ENCODE results near the gene ISL2. TPM values are rescaled to one million over a fixed set of nuclear protein-coding genes. Genes with fewer than 3 reads are reported as not detected.

Gene ISL2
- total RNA-seq, 2 donors from 2014 or later = not detected

DNA sequence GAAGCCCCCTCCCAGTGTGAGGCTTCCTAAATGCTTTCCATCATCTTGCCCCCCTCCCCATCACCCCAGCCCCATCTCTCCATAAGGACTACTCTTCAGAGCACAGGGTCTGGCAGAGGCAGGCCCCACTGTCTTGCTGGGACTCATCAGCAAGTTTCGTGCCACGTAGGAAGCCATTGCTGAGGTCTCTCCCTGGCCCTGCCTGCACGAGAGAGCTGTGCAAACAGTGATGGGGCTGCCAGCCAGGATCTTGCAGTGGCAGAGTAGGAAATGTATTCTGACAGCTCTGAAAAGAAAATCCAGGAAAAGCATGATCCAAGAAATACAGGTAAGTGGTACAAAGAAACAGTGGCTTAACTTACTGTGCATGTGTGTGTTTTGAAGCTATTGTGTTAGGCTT lies 22.6 kb downstream of the ISL2 start:
- ATAC-seq (no peak), DNase-seq (no peak)
- intact Hi-C loops (cut with DNase I) = no loop called here

DNA sequence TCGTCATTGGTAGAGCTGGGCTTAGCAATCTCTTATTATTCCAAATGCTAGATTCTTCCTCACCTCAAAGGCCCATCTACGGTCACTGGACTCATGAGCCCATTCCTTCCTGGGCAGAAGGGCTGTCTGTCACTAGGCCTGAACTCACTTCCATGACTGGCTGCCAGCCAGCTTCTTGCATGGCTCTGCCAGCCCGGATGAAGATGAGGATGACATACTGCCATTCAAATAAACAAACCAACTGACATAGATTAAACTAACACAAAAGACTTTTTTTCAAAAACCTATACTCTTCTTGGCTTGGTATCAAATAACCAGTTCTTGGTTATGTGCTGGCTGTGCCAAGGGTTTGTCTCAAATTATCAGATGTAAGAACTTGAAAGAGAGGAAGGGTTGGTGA lies 23.8 kb downstream of the ISL2 start:
- ATAC-seq = no peak
- DNase-seq = no peak
- intact Hi-C loops (cut with DNase I) = no loop called here

DNA sequence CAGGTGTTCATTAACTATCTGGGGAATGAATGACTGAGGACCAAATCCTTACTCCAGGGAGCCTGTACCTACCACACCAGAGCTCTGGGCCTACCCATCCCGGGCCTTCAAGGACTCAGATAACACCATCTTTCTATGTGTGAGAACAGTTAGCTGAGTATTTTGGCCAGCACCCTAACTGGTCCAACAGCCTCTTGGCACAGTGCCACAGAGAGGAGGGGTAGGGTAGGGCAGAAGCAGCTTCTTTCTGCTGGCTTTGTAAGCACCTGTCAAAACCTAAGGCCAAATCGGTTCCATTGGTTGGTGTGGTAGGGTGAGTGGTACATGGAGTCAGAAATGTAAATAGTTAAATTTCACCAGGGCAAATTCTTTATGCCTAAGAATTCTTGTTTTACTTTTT lies 26.7 kb downstream of the ISL2 start:
- no peak for ATAC-seq
- intact Hi-C loops (cut with DNase I) = no loop called here
- DNase-seq = no peak

DNA sequence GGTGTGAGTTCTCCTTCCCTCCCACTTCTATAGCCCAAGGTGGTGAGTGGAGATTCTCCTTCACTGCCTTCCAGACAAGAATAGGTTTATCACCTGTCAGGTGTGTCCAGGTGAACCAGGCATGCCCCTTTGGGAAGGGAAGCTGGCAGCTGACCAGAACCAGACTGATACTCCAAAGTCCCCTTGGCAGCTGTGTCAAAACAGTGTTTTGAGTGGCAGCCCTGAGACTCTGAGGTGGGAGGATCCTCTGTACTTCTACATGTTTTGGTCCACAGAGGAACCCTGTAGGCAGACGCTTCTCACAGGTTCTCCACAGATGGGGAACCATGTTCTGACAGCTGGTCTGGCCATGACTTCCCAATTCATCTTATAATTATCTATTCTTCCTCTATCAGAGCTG lies 30.1 kb downstream of the ISL2 start:
- intact Hi-C loops (cut with DNase I) = no loop called here

DNA sequence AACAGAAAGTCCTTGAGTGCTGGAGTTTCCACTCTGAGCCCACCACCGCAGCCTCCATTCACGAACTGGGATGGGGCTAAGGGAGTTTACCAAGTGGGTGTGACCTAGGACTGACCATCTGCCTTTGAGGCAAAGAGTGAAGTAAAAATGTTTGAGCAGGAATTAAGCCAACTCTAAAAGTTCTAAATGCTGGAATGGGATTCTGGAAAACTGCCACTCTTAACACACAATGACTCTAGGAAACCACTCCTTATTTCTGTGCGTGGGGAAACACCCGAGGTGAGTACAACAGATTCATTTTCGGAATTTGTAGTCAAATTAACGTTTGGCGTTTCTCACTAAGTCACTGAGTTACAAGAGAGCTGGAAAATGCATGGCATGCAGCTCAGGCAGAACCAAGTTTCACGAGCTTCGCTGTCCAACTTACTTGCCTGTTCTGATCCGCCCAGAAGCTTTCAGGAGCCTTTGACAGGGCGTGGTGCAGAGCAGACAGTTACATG lies 31.6 kb downstream of the ISL2 start:
- intact Hi-C loops (cut with DNase I) = no loop called here
- peak; percentile 22 for DNase-seq
- ATAC-seq = peak in 1 of 2 donors; percentile 60

More for the DNA sequence above, 30.1 kb downstream of the ISL2 start:
- DNase-seq (no peak), ATAC-seq (no peak)

DNA sequence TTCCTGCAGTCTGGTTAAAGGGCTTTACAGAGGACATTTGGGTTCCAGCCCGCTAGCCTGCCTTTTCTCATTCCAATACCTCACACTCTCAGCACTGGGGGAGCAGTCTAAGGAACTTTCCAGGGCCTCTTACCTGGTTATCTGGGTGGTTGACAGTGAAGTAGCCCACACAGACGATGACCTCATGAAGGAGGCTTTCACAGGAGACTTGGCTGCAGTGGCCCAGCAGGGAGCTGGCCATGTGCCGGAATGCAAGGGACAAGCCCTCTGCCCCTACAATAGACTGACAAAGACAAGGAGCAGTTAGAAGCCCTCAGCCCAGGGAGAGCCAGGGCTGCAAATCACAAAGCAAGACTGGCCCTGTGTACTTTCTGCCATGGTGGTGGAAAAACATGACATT lies 39.5 kb downstream of the ISL2 start:
- ATAC-seq (no peak), DNase-seq (no peak)
- intact Hi-C loops (cut with DNase I) = no loop called here

DNA sequence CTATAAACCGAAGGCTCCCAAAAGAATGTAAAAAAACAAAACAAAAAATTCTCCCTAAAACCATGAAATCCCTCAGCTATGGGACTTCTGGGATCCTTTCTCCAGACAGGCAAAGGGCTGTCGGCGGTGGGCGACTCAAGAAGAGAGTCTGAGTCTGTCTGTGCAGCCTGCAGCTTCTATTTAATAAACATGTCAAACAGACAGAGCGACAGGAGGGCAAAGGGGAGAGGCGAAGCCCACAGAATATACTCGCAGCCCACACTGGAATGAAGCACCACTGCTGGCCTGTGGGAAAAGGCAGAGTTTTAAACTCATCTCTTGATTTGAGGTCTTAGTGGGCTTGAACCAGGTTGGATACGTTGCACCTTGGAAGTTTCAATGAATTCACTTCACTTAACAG lies 40.2 kb downstream of the ISL2 start:
- ATAC-seq = no peak
- intact Hi-C loops (cut with DNase I) = no loop called here
- DNase-seq = no peak

DNA sequence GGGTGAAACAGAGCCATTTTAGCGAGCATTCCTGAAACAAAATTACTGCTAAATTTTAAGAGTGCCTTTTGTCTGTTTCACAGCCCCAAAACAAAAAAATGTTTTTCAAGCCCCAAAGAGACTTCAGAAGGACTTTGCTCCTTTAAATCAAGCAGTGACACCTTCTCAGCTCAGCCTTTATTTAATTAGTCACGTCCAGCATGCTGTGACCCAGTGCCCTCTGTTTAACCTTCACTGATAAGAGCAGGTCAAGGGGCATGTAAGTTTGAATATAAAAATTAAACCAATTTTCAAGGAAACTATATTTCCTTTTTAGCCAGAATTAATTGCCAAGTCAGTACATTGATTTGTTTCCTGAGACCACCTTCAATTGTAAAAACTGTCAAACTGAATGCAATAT lies 40.6 kb downstream of the ISL2 start:
- no peak for ATAC-seq

DNA sequence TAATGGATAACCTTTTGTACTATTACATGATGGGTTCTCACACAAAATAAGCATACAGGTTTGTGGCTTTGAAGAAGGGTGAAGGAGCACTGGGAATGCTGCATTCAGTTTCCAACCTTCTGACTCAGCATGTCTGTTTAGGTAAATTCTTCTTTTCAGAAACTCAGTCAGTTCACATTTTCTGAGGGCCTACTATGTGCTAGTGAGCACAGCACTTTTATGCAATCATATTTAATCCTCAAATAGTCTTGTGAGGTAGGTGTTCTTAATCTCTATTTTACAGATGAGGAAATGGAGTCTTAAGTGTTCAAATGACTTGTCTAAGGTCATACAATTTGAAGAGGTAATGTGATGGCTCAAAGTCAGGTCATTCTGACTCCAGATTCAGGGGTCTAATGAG lies 41.2 kb downstream of the ISL2 start:
- no peak for DNase-seq
- intact Hi-C loops (cut with DNase I) = no loop called here
- ATAC-seq = no peak

More for the DNA sequence above, 40.6 kb downstream of the ISL2 start:
- DNase-seq = no peak
- intact Hi-C loops (cut with DNase I) = no loop called here

DNA sequence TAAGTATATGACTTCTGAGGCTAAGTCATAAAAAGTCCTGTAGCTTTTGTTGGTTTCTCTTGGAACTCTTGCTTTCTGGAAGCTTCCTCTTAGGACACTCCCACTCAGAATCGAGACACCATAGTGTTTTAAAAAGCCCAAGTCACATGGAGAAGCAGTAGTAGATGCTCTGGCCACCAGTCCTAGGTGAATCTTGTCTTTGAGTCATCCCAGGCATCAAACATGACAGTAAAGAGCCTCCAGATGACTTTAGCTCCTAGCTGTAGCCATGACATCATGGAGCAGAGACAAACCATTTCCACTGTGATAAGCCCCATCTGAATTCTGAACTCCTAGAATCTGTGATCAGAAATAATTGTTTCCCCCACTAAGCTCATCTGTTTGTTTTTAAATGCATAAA lies 42.1 kb downstream of the ISL2 start:
- DNase-seq (no peak), ATAC-seq (no peak)
- intact Hi-C loops (cut with DNase I) = no loop called here

DNA sequence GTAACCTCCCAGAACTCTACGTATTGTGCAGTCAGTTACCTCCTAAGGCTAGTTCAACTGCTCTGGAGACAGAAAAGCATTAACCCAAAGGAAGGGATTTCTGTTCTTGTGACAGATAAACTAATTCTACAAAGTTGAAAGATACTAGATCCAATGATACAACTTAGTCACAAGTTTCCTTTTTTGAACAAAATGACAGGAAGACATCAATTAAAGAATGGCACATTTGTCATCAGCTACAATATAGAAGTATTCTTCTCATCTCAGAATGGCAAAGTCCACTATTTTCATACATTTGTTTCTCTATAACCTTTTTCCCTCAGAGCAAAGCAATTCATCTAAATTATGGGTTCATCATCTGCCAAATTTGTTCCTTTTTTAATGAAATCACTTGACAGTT lies 43.7 kb downstream of the ISL2 start:
- no peak for ATAC-seq
- no peak for DNase-seq
- intact Hi-C loops (cut with DNase I) = no loop called here

DNA sequence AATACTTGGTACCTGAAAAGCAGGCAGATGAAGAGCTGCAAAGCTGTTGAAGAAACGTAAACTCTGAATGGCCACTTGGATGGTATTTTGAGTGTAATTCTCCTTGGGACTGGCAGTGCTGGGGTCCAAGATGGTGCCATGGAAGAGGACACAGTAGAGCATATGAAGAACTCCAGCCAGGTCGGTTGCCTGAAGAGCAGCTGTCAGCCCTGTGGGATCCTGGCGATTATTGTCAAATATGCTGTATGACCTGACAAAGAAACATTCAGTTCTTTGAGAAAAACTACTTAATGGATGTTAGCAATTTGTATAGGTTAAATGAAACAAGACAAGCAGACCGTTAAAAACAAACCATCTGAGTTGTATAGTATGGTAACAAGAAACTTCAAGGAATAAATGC lies 44.8 kb downstream of the ISL2 start:
- ATAC-seq (no peak), DNase-seq (no peak)
- intact Hi-C loops (cut with DNase I) = no loop called here

DNA sequence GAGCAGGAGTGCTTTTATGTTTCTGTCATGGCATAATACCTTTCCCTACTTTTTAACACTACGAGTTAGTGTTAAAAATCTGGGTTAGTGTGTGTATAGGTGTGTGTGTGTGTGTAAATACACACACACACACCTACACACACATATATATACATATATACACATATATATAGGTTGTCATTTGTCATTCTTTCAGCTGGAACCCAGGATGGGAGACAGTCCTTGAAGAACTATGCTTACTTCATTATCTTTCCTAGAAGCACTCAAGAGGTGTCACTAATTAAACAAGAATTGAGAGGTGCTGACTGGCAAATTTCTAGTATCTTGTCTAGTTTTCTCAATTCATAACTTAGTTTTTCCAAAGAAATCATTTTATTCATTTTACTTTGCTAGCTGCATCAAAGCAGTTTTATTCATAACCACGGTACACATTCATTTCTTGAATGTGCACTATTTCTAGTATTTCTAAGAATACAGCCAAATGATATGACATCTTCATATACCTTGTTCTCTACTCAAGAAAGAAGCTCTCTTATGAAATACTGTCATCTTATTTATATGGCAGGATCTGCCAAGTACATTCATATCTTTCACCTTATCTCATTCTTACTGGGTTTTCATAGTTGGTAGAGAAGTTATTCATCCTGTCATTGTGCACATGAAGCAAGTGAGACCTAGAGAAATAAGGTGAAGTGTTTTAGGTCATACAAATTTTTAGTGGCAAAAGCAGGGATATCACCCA lies 46.6 kb downstream of the ISL2 start:
- intact Hi-C loops (cut with DNase I) = no loop called here
- no peak for DNase-seq
- no peak for ATAC-seq

DNA sequence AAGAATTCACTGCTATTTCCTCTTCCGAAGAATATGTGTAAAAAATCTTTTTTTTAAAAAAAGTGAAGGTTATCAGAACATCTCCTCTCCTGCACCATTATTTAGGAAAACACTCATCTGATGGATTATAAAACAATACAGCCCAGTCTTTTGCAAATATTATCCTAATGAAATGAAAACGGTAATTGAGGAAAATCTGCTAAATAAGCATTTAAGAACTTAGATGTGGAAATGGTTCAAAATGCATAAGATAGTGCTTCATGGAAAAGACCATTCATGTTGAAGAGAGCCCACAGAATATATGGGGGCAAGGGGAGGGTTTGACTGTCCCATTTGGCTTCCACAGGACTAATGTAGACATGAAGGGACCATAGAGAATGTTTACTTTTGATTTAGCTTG lies 47.8 kb downstream of the ISL2 start:
- ATAC-seq = no peak
- no peak for DNase-seq
- intact Hi-C loops (cut with DNase I) = no loop called here

DNA sequence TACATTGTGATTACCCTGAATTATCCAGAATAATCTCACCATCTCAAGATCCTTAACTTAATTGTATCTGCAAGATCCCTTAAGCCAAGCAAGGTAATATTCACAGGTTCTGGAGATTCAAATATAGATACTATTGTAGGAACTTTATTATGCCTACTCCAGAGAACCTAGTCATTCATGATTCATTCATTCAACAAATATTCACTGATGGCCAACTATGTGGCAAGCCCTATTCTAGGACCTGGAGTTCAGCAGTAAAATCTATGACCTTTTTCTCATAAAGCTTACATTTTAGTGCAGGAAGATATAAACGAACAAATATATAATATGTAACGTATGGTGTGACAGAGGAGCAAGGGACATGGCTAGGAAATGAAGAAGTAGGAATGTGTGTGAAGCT lies 49.6 kb downstream of the ISL2 start:
- ATAC-seq (no peak), DNase-seq (no peak)
- intact Hi-C loops (cut with DNase I) = no loop called here

DNA sequence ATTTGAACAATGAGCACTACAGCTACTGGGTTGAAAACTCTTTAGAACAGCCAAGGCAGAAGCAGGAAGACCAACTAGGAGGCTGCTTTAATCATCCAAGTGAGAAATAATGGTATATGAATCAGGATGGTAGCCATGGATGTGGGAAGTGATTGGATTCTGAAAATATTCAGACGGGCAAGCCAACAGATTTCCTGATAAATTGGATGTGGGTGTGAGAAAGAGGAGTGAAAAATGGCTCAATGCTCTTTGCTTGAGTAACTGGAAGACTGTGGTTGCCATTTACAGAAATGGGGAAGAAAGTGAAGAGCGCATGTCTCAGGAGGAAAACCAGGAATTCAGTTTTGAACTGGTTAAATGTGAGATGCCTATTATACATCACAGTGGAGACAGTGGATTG lies 50.4 kb downstream of the ISL2 start:
- no peak for DNase-seq
- no peak for ATAC-seq
- intact Hi-C loops (cut with DNase I) = no loop called here

DNA sequence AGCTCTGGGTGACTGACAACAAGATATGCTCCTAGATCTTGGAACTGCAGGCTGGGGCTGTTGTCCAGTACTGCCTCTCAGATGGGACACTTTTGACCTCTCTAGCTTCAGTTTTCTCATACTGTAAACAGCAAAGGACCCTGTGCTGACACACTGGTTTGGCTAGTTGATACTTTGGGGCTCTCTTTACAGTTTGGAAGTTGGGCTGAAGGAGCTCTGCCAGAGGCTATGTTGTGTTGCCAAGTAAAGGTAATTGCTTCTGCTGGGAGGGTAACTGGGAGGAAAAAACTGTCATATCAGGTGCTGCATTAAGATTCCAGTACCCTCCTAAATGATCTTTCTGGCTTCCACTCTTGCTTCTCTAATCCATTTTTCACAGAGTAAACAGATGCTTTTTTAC lies 54.0 kb downstream of the ISL2 start:
- intact Hi-C loops (cut with DNase I) = no loop called here
- no peak for ATAC-seq

DNA sequence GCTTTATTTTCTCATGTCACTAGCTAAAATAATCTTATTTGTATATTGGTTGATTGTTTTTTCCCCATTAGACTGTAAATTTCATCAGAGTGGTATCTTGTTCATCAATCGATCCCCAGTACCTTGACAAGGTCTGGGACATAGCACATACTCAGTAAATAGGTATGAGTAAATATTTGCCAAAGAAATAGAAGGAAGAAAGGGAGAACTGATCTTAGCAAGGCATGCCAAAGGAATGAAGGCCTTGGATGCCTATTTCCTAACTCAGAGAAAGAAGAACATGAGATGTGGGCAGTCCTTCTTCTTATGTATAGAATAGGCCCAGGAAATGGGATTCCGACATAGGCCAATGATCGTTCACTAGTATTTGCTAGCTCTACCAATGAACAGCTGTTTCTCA lies 54.7 kb downstream of the ISL2 start:
- intact Hi-C loops (cut with DNase I) = no loop called here
- ATAC-seq = no peak
- no peak for DNase-seq

More for the DNA sequence above, 54.0 kb downstream of the ISL2 start:
- no peak for DNase-seq

DNA sequence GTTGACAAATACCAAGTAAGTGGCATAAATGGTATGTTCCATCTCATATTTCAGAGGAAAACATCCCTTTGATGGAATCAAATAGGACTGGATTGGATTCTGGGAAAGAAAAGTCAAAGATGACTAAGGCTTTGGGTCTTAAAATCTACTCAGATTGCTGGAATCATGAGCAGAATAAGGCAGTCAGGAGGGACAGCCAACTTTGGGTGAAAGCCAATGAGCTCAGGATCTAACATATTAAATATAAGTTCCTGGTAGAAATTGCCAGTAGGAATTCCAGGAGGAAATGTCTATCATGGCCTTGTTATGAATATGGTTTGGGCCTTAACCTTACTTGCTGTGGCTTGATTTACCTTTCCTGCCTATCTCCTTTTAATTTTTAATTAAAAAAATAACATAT lies 55.3 kb downstream of the ISL2 start:
- ATAC-seq (no peak), DNase-seq (no peak)
- intact Hi-C loops (cut with DNase I) = no loop called here

All from left cardiac atrium (tissue), 4 donors.